ENCODE measurements around the gene EMC10.
"Not testable (repeated sequence)": the region's sequence is repeated elsewhere in the genome, so short reads cannot be mapped to it uniquely, and the experiment has no call there.

EMC10 gene

GRCh38 chr19:50517704-50518075, 41.4 kb downstream of the EMC10 start:
- H3K27ac ChIP-seq = no peak overlapping the region
- H3K27me3 ChIP-seq = peaks cover 46% of the 10 kb centered on the region
- no peak overlapping the region for H3K4me3 ChIP-seq (ENCODE audit: low read depth in 1 of 2, low read length in 1 of 2)
- TF ChIP-seq, protein P1, sequence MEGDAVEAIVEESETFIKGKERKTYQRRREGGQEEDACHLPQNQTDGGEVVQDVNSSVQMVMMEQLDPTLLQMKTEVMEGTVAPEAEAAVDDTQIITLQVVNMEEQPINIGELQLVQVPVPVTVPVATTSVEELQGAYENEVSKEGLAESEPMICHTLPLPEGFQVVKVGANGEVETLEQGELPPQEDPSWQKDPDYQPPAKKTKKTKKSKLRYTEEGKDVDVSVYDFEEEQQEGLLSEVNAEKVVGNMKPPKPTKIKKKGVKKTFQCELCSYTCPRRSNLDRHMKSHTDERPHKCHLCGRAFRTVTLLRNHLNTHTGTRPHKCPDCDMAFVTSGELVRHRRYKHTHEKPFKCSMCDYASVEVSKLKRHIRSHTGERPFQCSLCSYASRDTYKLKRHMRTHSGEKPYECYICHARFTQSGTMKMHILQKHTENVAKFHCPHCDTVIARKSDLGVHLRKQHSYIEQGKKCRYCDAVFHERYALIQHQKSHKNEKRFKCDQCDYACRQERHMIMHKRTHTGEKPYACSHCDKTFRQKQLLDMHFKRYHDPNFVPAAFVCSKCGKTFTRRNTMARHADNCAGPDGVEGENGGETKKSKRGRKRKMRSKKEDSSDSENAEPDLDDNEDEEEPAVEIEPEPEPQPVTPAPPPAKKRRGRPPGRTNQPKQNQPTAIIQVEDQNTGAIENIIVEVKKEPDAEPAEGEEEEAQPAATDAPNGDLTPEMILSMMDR (IDR thresholded peaks at IDR 0.05) = no peak
- H3K36me3 ChIP-seq = no peaks in the 10 kb centered on the region
- no peaks in the 10 kb centered on the region for H3K9me3 ChIP-seq
- no peaks in the 10 kb centered on the region for H3K4me1 ChIP-seq (ENCODE audit: control insufficient read depth in 1 of 2, insufficient read depth in 1 of 2, low read depth in 1 of 2, low read length in 1 of 2)

DNA sequence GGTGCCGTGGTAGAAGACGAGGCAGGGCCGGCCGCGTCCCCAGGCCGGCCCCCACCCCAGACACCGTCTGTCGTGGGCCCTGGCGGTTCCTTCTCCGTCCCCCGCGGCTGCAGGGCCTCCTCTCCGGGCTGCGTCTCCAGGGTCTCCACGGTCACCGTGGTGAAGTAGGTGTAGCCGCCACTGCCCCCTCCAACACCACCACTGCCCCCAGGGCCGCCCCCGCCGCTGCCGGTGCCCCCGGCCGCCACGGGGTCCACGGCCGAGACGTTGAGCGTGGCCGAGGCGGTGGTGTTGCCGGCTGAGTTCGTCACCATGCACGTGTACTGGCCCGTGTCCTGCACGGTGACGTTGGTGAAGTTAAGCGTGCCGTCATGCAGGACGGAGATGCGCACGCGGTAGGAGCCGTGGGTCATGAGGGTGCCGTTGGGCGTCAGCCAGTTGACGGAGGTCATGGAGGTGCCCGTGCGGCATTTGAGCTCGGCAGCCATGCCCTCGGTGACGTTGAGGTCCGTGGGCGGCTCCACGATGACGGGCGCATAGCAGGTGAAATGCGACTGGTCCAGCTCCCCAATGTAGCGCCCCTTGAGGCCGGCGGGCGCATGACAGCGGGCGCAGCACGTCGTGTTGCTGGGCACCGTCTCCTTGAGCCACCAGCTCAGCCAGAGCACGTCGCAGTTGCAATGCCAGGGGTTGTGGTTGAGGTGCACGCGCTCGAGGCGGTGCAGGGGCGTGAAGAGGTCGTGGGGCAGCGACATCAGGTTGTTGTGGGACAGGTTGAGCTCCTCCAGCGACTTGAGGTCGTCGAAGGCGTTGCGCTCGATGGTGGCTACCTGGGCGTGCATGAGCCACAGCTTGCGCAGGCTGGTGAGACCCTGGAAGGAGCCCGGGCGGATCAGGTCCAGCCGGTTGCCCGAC, 42.0 kb downstream of the EMC10 start:
- peaks cover 44% of the 10 kb centered on the region for H3K27me3 ChIP-seq
- TF ChIP-seq, protein P1 (IDR thresholded peaks at IDR 0.05) = no peak
- no peaks in the 10 kb centered on the region for H3K4me1 ChIP-seq (ENCODE audit: control insufficient read depth in 1 of 2, insufficient read depth in 1 of 2, low read depth in 1 of 2, low read length in 1 of 2)
- H3K9me3 ChIP-seq = no peaks in the 10 kb centered on the region
- no peak overlapping the region for H3K27ac ChIP-seq
- H3K36me3 ChIP-seq = no peaks in the 10 kb centered on the region
- H3K4me3 ChIP-seq (ENCODE audit: low read depth in 1 of 2, low read length in 1 of 2) = no peak overlapping the region

GRCh38 chr19:50519006-50519575, 42.8 kb downstream of the EMC10 start:
- Histone ChIP-seq H3K27me3 (peaks cover 37% of the 10 kb centered on the region), H3K4me1 (ENCODE audit: control insufficient read depth in 1 of 2, insufficient read depth in 1 of 2, low read depth in 1 of 2, low read length in 1 of 2) (no peaks in the 10 kb centered on the region), H3K4me3 (ENCODE audit: low read depth in 1 of 2, low read length in 1 of 2) (no peak overlapping the region), H3K9me3 (no peaks in the 10 kb centered on the region), H3K36me3 (no peaks in the 10 kb centered on the region), H3K27ac (no peak overlapping the region)
- TF ChIP-seq, protein P1 (IDR thresholded peaks at IDR 0.05) = no peak

- TF ChIP-seq, protein P1 (IDR thresholded peaks at IDR 0.05) = no peak
- H3K4me1 ChIP-seq (ENCODE audit: control insufficient read depth in 1 of 2, insufficient read depth in 1 of 2, low read depth in 1 of 2, low read length in 1 of 2) = no peaks in the 10 kb centered on the region
- no peaks in the 10 kb centered on the region for H3K36me3 ChIP-seq
These were observed 44.6 kb downstream of the EMC10 start for GRCh38 chr19:50520822-50521465.

DNA sequence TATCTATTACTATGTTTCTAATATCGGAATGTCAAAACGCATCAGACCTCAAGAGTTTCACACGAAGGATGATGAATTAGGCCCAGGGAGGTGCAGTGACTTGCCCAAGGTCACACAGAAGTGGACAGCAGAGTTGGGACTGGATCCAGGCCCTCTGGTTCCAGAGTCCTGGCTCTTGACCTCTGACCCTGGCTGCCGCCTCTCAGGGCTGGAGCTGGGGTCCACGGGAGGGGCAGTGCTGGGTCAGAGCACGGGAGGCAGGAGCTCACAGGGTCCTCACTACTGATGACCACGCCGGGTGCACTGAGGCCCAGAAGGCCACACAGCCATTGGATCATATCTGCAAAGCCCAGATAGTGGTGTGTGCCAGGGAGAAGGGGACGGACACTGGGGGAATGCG, 46.6 kb downstream of the EMC10 start:
- no peaks in the 10 kb centered on the region for H3K36me3 ChIP-seq
- no peaks in the 10 kb centered on the region for H3K9me3 ChIP-seq
- no peaks in the 10 kb centered on the region for H3K27me3 ChIP-seq
- no peak overlapping the region for H3K27ac ChIP-seq
- no peaks in the 10 kb centered on the region for H3K4me1 ChIP-seq (ENCODE audit: control insufficient read depth in 1 of 2, insufficient read depth in 1 of 2, low read depth in 1 of 2, low read length in 1 of 2)
- TF ChIP-seq, protein P1 (IDR thresholded peaks at IDR 0.05) = no peak
- H3K4me3 ChIP-seq (ENCODE audit: low read depth in 1 of 2, low read length in 1 of 2) = no peak overlapping the region

More at GRCh38 chr19:50520822-50521465, 44.6 kb downstream of the EMC10 start:
- H3K4me3 ChIP-seq (ENCODE audit: low read depth in 1 of 2, low read length in 1 of 2) = no peak overlapping the region
- H3K27ac ChIP-seq = no peak overlapping the region
- H3K9me3 ChIP-seq = no peaks in the 10 kb centered on the region
- H3K27me3 ChIP-seq = peaks cover 18% of the 10 kb centered on the region

GRCh38 chr19:50528052-50528451, 51.7 kb downstream of the EMC10 start:
- H3K27me3 ChIP-seq = peaks cover 10% of the 10 kb centered on the region
- not testable (repeated sequence) for H3K27ac ChIP-seq; H3K4me3 ChIP-seq (ENCODE audit: low read depth in 1 of 2, low read length in 1 of 2); H3K4me1 ChIP-seq (ENCODE audit: control insufficient read depth in 1 of 2, insufficient read depth in 1 of 2, low read depth in 1 of 2, low read length in 1 of 2); H3K36me3 ChIP-seq; H3K9me3 ChIP-seq
